ENCODE data around the gene TBC1D22A.

- TF ChIP-seq CTCF (conservative IDR thresholded peaks at IDR 0.05; ENCODE audit: low read depth, low read length) (no peak), EZH2phosphoT487 (IDR thresholded peaks at IDR 0.05; ENCODE audit: borderline replicate concordance, low read length) (no peak), EZH2 (IDR thresholded peaks at IDR 0.05; ENCODE audit: low read length, unreplicated experiment) (no peak)
Observed at GRCh38 chr22:46737976-46738646, 24.3 kb upstream of the TBC1D22A start, which contains the start of gene CERK.

All from PC-3 (cell line).